Body of pancreas (tissue), 4 donors: ENCODE results near the gene ZNF724.

Experiments
- POLR2A ChIP-seq, 3 donors: fragments of 450-650 bp; IDR thresholded peaks; one replicate each; pipeline ENCODE4 v1.6.1; 2016; ENCODE audit warnings: antibody characterized with exemption in 3 of 3, mild to moderate bottlenecking in 2 of 3
- TF ChIP-seq, protein P1 (sequence below), 7 experiments: fragments of 450-650 bp in 4 of 7; fragments of 200-600 bp in 3 of 7; sonication (generic) in 3 of 7; IDR thresholded peaks; one replicate each; pipeline ENCODE4 v1.5.1; 2016 to 2019; ENCODE audit warnings: antibody characterized with exemption in 7 of 7

DNA sequence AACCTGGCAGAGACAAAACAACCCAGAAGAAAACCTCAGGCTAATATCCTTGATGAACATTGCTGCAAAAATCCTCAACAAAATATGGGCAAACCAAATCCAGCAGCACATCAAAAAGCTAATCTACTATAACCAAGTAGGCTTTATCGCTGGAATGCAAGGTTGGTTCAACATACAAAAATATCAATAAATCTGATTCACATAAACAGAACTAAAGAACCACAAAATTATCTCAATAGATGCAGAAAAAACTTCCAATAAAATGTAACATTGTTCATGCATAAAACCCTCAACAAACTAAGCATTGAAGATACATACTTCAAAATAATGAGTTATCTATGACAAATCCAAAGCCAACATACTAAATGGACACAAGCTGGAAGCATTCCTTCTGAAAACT is 8.8 kb downstream of the ZNF724 start:
- TF ChIP-seq, protein P1, sequence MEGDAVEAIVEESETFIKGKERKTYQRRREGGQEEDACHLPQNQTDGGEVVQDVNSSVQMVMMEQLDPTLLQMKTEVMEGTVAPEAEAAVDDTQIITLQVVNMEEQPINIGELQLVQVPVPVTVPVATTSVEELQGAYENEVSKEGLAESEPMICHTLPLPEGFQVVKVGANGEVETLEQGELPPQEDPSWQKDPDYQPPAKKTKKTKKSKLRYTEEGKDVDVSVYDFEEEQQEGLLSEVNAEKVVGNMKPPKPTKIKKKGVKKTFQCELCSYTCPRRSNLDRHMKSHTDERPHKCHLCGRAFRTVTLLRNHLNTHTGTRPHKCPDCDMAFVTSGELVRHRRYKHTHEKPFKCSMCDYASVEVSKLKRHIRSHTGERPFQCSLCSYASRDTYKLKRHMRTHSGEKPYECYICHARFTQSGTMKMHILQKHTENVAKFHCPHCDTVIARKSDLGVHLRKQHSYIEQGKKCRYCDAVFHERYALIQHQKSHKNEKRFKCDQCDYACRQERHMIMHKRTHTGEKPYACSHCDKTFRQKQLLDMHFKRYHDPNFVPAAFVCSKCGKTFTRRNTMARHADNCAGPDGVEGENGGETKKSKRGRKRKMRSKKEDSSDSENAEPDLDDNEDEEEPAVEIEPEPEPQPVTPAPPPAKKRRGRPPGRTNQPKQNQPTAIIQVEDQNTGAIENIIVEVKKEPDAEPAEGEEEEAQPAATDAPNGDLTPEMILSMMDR (IDR thresholded peaks at IDR 0.05): no peak
- TF ChIP-seq POLR2A (IDR thresholded peaks at IDR 0.05): no peak
